Tibial nerve (tissue), 4 donors: ENCODE measurements around the gene IGFL2. TPM values are rescaled to one million over a fixed set of nuclear protein-coding genes. Genes with fewer than 3 reads are reported as not detected.

ENCODE experiments used
- DNase-seq, 2 donors: peaks; one replicate each; pipeline ENCODE4 v3.0.0-alpha.2; 2019; ENCODE audit warnings: low spot score in 2 of 2
- H3K27ac ChIP-seq, 4 donors: fragments of 200-600 bp; sonication (generic) in 3 of 4; one replicate each; pipeline ENCODE4 v1.5.1; 2017 to 2019; ENCODE audit warnings: mild to moderate bottlenecking in 1 of 4
- H3K27me3 ChIP-seq, 2 donors: fragments of 200-600 bp; sonication (generic) in 1 of 2; one replicate each; pipeline versions ENCODE4 v1.5.1 to v1.6.0; 2017 to 2019
- H3K36me3 ChIP-seq, 3 donors: fragments of 200-600 bp; sonication (generic); one replicate each; pipeline ENCODE4 v1.5.1; 2018 to 2019
- H3K4me1 ChIP-seq, 4 donors: fragments of 200-600 bp; sonication (generic) in 3 of 4; one replicate each; pipeline ENCODE4 v1.5.1; 2017 to 2019
- H3K4me3 ChIP-seq, 4 donors: fragments of 200-600 bp; sonication (generic) in 3 of 4; one replicate each; pipeline ENCODE4 v1.5.1; 2017 to 2019; ENCODE audit warnings: mild to moderate bottlenecking in 1 of 4, moderate library complexity in 1 of 4
- H3K9me3 ChIP-seq, 4 donors: fragments of 200-600 bp; sonication (generic) in 3 of 4; one replicate each; pipeline ENCODE4 v1.5.1; 2017 to 2019
- CTCF ChIP-seq, 5 experiments: fragments of 200-600 bp in 3 of 5; fragments of 450-650 bp in 2 of 5; sonication (generic) in 3 of 5; IDR thresholded peaks; one replicate each; pipeline ENCODE4 v1.5.1; 2016 to 2019; ENCODE audit warnings: antibody characterized with exemption in 5 of 5, mild to moderate bottlenecking in 3 of 5, moderate library complexity in 2 of 5
- EP300 ChIP-seq, 2 donors: sonication (generic); formaldehyde crosslinking; IDR thresholded peaks; one replicate each; pipeline ENCODE4 v1.6.1; 2017; ENCODE audit warnings: antibody characterized with exemption in 2 of 2, mild to moderate bottlenecking in 1 of 2
- POLR2A ChIP-seq, 2 donors: fragments of 450-650 bp; IDR thresholded peaks; one replicate each; pipeline ENCODE4 v1.6.1; 2017; ENCODE audit warnings: antibody characterized with exemption in 2 of 2, mild to moderate bottlenecking in 2 of 2, moderate library complexity in 2 of 2
- WGBS, 2 donors: methylation state at CpG; one replicate each; pipeline ENCODE4 v1.1.5; 2018; 5-methylcytosine and 5-hydroxymethylcytosine counted together
- total RNA-seq, 4 donors: library from RNA; depleted of rRNA; stranded (reverse); fragments of >200 nt; gene quantifications; one replicate each; pipeline ENCODE4 v1.1.0, GENCODE V29; 2016

The IGFL2 gene
- total RNA-seq, 4 donors from 2014 or later = 1.0 TPM; not detected in 3

DNA sequence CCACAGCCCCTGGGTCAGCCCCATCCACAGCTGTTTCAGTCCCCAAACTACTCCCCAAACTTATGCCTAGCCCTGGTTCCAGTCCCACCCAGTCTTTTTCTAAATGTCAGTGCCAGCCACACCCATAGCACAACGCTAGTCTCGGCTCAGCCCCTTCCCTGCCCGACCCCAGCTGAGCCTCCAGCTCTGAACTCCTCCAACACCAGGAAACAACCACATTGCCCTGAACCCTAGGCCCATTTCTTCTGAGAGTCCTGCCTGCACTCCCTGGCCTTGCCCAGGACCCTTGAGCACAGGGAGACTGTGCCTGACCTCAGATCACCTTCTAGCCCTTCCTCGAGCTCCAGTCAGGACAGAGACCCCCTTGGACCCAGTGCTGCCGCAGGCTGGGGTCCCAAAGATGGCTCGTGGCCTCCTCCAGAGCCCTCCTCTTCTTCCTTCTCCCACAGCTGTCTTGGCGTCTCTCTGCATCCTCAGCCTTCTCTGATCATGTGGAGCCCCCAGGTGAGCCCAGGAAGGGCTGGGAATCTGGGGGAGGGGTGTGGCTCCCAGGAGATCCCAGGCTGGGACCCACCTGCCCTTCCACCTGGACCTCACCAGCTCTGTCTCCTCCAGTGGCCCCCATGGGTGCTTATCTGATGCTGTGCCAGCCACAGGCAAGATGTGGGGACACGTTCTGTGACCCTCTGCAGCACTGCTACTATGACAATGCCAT is 48.5 kb downstream of the IGFL2 start:
- H3K27me3 ChIP-seq = no peaks in the 10 kb centered on the region
- H3K4me1 ChIP-seq = peaks cover 0 to 7% (median 0%) of the 10 kb centered on the region in 4 donors
- H3K36me3 ChIP-seq = no peaks in the 10 kb centered on the region
- DNase-seq = no peak
- no peak overlapping the region for H3K27ac ChIP-seq
- H3K9me3 ChIP-seq = no peaks in the 10 kb centered on the region
- no peak overlapping the region for H3K4me3 ChIP-seq
- no peak for TF ChIP-seq POLR2A (IDR thresholded peaks at IDR 0.05)
- TF ChIP-seq CTCF (IDR thresholded peaks at IDR 0.05) = no peak
- no peak for TF ChIP-seq EP300 (IDR thresholded peaks at IDR 0.05)
- 69 to 71% methylated on average over 7 to 8 of the region's 8 CpGs for WGBS, 2 donors

DNA sequence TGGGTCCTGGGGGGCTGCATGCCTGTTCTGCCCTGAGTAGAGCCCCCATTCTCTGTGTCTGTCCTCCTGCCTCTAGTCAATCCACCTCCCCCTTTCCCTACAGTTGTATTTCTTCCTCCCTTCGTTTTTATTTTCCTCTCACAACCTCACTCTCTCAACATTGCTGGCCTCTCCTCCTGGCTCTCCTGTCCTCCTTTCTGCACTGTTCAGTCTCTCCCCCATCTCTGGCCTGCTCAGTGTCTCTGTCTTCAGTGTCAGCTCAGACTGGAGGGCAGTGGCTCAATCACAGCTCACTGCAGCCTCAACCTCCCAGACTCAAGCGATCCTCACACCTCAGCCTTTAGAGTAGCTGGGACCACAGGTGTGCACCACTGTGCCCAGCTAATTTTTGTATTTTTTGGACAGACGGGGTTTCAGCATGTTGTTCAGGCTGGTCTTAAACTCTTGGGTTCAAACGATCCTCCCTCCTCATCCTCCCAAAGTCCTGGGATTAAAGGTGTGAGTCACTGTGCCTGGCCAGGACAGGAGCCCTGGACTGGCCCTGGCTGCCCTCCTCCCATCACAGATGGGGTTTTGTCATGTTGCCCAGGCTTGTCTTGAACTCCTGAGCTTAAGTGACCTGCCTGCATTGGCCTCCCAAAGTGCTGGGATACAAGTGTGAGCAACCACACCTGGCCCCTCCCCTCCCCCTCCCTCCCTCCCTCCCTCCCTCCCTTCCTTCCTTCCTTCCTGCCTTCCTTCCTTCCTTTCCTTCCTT is 49.5 kb downstream of the IGFL2 start:
- WGBS, 2 donors = 62 to 81% methylated on average over 4 of the region's 4 CpGs
- Histone ChIP-seq H3K36me3 (no peaks in the 10 kb centered on the region), H3K4me1 (peaks cover 0 to 7% (median 0%) of the 10 kb centered on the region in 4 donors), H3K27ac (no peak overlapping the region), H3K4me3 (no peak overlapping the region), H3K9me3 (no peaks in the 10 kb centered on the region), H3K27me3 (no peaks in the 10 kb centered on the region)
- DNase-seq = no peak
- no peak for TF ChIP-seq POLR2A (IDR thresholded peaks at IDR 0.05)
- TF ChIP-seq CTCF (IDR thresholded peaks at IDR 0.05) = no peak
- no peak for TF ChIP-seq EP300 (IDR thresholded peaks at IDR 0.05)

- Histone ChIP-seq H3K4me3 (no peak overlapping the region), H3K27ac (peak overlapping the region in 1 of 4 donors; percentile 39), H3K27me3 (no peaks in the 10 kb centered on the region), H3K9me3 (no peaks in the 10 kb centered on the region), H3K36me3 (no peaks in the 10 kb centered on the region), H3K4me1 (no peaks in the 10 kb centered on the region)
- WGBS, 2 donors = 43 to 55% methylated on average over 3 of the region's 3 CpGs
- TF ChIP-seq POLR2A (IDR thresholded peaks at IDR 0.05) (no peak), CTCF (IDR thresholded peaks at IDR 0.05) (no peak), EP300 (IDR thresholded peaks at IDR 0.05) (no peak)
- DNase-seq = no peak
Observed at GRCh38 chr19:46198756-46199155, 50.7 kb downstream of the IGFL2 start.

GRCh38 chr19:46201454-46202310 is 53.6 kb downstream of the IGFL2 start:
- H3K36me3 ChIP-seq = no peaks in the 10 kb centered on the region
- no peaks in the 10 kb centered on the region for H3K9me3 ChIP-seq
- no peaks in the 10 kb centered on the region for H3K4me1 ChIP-seq
- no peak overlapping the region for H3K4me3 ChIP-seq
- no peak for TF ChIP-seq EP300 (IDR thresholded peaks at IDR 0.05)
- no peak for TF ChIP-seq CTCF (IDR thresholded peaks at IDR 0.05)
- TF ChIP-seq POLR2A (IDR thresholded peaks at IDR 0.05) = no peak
- H3K27ac ChIP-seq = no peak overlapping the region
- 66 to 68% methylated on average over 16 of the region's 16 CpGs for WGBS, 2 donors
- DNase-seq = no peak
- no peaks in the 10 kb centered on the region for H3K27me3 ChIP-seq
